Mucosa of rectum (tissue), 2 donors: ENCODE results near the gene PDE7B.

Experiments
- H3K27ac ChIP-seq, 2 donors: one replicate each; pipeline ENCODE4 v1.7.0; 2013; ENCODE audit warnings: inconsistent platforms in 2 of 2, low read depth in 2 of 2, low read length in 2 of 2
- H3K27me3 ChIP-seq, 2 donors: one replicate each; pipeline ENCODE4 v1.7.0; 2013; ENCODE audit warnings: low read length in 2 of 2; ENCODE audit not compliant: control insufficient read depth in 2 of 2, insufficient read depth in 2 of 2
- H3K36me3 ChIP-seq, 2 donors: one replicate each; pipeline ENCODE4 v1.7.0; 2013; ENCODE audit warnings: low read length in 2 of 2; ENCODE audit not compliant: control insufficient read depth in 2 of 2, insufficient read depth in 2 of 2
- H3K4me1 ChIP-seq, 2 donors: one replicate each; pipeline ENCODE4 v1.7.0; 2013; ENCODE audit warnings: low read length in 2 of 2, mild to moderate bottlenecking in 1 of 2; ENCODE audit not compliant: control insufficient read depth in 2 of 2, insufficient read depth in 2 of 2
- H3K4me3 ChIP-seq, 2 donors: one replicate each; pipeline ENCODE4 v1.7.0; 2013; ENCODE audit warnings: low read length in 2 of 2
- H3K9ac ChIP-seq, 2 donors: one replicate each; pipeline ENCODE4 v1.7.0; 2013; ENCODE audit warnings: low read length in 2 of 2, low read depth in 1 of 2, mild to moderate bottlenecking in 1 of 2
- H3K9me3 ChIP-seq, 2 donors: one replicate each; pipeline ENCODE4 v1.7.0; 2013; ENCODE audit warnings: low read length in 2 of 2; ENCODE audit not compliant: control insufficient read depth in 2 of 2
- donor health status: healthy.
- donor health status: Normal muscosa, but diverticular disease.

PDE7B gene

GRCh38 chr6:136191606-136192312, 340.3 kb downstream of the PDE7B start:
- peaks cover 0 to 5% of the 10 kb centered on the region in 2 donors for H3K36me3 ChIP-seq
- H3K9me3 ChIP-seq = no peaks in the 10 kb centered on the region
- no peak overlapping the region for H3K9ac ChIP-seq
- no peaks in the 10 kb centered on the region for H3K4me1 ChIP-seq
- H3K4me3 ChIP-seq = no peak overlapping the region
- no peak overlapping the region for H3K27ac ChIP-seq
- H3K27me3 ChIP-seq = no peaks in the 10 kb centered on the region

- no peak overlapping the region for H3K9ac ChIP-seq
- H3K4me3 ChIP-seq = no peak overlapping the region
- H3K36me3 ChIP-seq = no peaks in the 10 kb centered on the region
- H3K9me3 ChIP-seq = no peaks in the 10 kb centered on the region
- H3K4me1 ChIP-seq = no peaks in the 10 kb centered on the region
- no peak overlapping the region for H3K27ac ChIP-seq
- no peaks in the 10 kb centered on the region for H3K27me3 ChIP-seq
These were observed 341.4 kb downstream of the PDE7B start for GRCh38 chr6:136192902-136193301.

- H3K4me1 ChIP-seq = no peaks in the 10 kb centered on the region
- H3K36me3 ChIP-seq = no peaks in the 10 kb centered on the region
- H3K9me3 ChIP-seq = no peaks in the 10 kb centered on the region
- H3K9ac ChIP-seq = no peak overlapping the region
- no peaks in the 10 kb centered on the region for H3K27me3 ChIP-seq
- no peak overlapping the region for H3K4me3 ChIP-seq
- no peak overlapping the region for H3K27ac ChIP-seq
These were observed 350.2 kb downstream of the PDE7B start for GRCh38 chr6:136201732-136202131.

- no peaks in the 10 kb centered on the region for H3K36me3 ChIP-seq
- H3K9me3 ChIP-seq = no peaks in the 10 kb centered on the region
- no peaks in the 10 kb centered on the region for H3K4me1 ChIP-seq
- no peaks in the 10 kb centered on the region for H3K27me3 ChIP-seq
- no peak overlapping the region for H3K4me3 ChIP-seq
- no peak overlapping the region for H3K9ac ChIP-seq
- H3K27ac ChIP-seq = no peak overlapping the region
These were observed 357.3 kb downstream of the PDE7B start for GRCh38 chr6:136208783-136209182.

GRCh38 chr6:136209496-136209895, 358.0 kb downstream of the PDE7B start:
- H3K4me1 ChIP-seq = no peaks in the 10 kb centered on the region

GRCh38 chr6:136210398-136211165, 359.1 kb downstream of the PDE7B start:
- Histone ChIP-seq H3K4me3 (no peak overlapping the region), H3K9me3 (no peaks in the 10 kb centered on the region), H3K27me3 (no peaks in the 10 kb centered on the region), H3K27ac (no peak overlapping the region), H3K9ac (no peak overlapping the region), H3K36me3 (no peaks in the 10 kb centered on the region), H3K4me1 (no peaks in the 10 kb centered on the region)

More at GRCh38 chr6:136209496-136209895, 358.0 kb downstream of the PDE7B start:
- no peak overlapping the region for H3K9ac ChIP-seq
- H3K27me3 ChIP-seq = no peaks in the 10 kb centered on the region
- no peaks in the 10 kb centered on the region for H3K9me3 ChIP-seq
- no peak overlapping the region for H3K4me3 ChIP-seq
- no peaks in the 10 kb centered on the region for H3K36me3 ChIP-seq
- H3K27ac ChIP-seq = no peak overlapping the region

GRCh38 chr6:136212608-136213007, 361.1 kb downstream of the PDE7B start:
- no peaks in the 10 kb centered on the region for H3K36me3 ChIP-seq
- H3K27me3 ChIP-seq = no peaks in the 10 kb centered on the region

GRCh38 chr6:136213012-136213539, 361.6 kb downstream of the PDE7B start:
- Histone ChIP-seq H3K36me3 (no peaks in the 10 kb centered on the region), H3K9me3 (no peaks in the 10 kb centered on the region), H3K9ac (no peak overlapping the region), H3K27ac (no peak overlapping the region), H3K27me3 (no peaks in the 10 kb centered on the region), H3K4me1 (no peaks in the 10 kb centered on the region), H3K4me3 (no peak overlapping the region)

More at GRCh38 chr6:136212608-136213007, 361.1 kb downstream of the PDE7B start:
- no peak overlapping the region for H3K4me3 ChIP-seq
- no peak overlapping the region for H3K27ac ChIP-seq
- H3K9me3 ChIP-seq = no peaks in the 10 kb centered on the region
- no peak overlapping the region for H3K9ac ChIP-seq
- no peaks in the 10 kb centered on the region for H3K4me1 ChIP-seq

- H3K9me3 ChIP-seq = no peaks in the 10 kb centered on the region
- H3K27me3 ChIP-seq = no peaks in the 10 kb centered on the region
- H3K4me1 ChIP-seq = no peaks in the 10 kb centered on the region
- H3K36me3 ChIP-seq = no peaks in the 10 kb centered on the region
- H3K9ac ChIP-seq = no peak overlapping the region
- no peak overlapping the region for H3K4me3 ChIP-seq
- no peak overlapping the region for H3K27ac ChIP-seq
These were observed 362.4 kb downstream of the PDE7B start for GRCh38 chr6:136213853-136214252.
